H1 (cell line): ENCODE measurements around the gene ARHGAP26. TPM values are rescaled to one million over a fixed set of nuclear protein-coding genes. Genes with fewer than 3 reads are reported as not detected.

Experiments used
- CTCF ChIA-PET: fragments of 300-600 bp; sonication (Branson Sonifier 250); formaldehyde crosslinking; loops from one replicate; lab custom pipeline; 2021; ENCODE audit not compliant: partially characterized antibody; lab: Charles Lee
- POLR2A ChIA-PET: fragments of 300-600 bp; sonication (Branson Sonifier 250); formaldehyde crosslinking; loops from one replicate; lab custom pipeline; 2021; ENCODE audit warnings: inconsistent platforms; ENCODE audit not compliant: partially characterized antibody; lab: Charles Lee
- DNase-seq, 2 experiments: peaks; one replicate each; pipeline versions ENCODE4 v3.0.0 to v3.0.0-alpha.2; 2010 to 2022; ENCODE audit warnings: low spot score in 2 of 2, low read depth in 1 of 2, mixed read lengths in 1 of 2
- FAIRE-seq: peaks from 2 replicates; lab custom pipeline; 2011; peaks lifted over from hg19 to GRCh38; lab: Jason Lieb, UNC
- H2AFZ ChIP-seq: 2 replicates; pipeline ENCODE4 v1.8.1; 2012; ENCODE audit warnings: low read length, inconsistent platforms
- H2AK5ac ChIP-seq: 2 replicates; pipeline ENCODE4 v1.6.1; 2013; ENCODE audit warnings: low read depth, low read length
- H2BK120ac ChIP-seq: replicated peaks from 2 replicates; pipeline ENCODE3; 2013; ENCODE audit warnings: low read depth, low read length, inconsistent platforms
- H2BK12ac ChIP-seq: 2 replicates; pipeline ENCODE4 v1.6.1; 2013; ENCODE audit warnings: low read depth, low read length
- H2BK15ac ChIP-seq: 2 replicates; pipeline ENCODE4 v1.6.1; 2013; ENCODE audit warnings: low read length
- H2BK20ac ChIP-seq: 2 replicates; pipeline ENCODE4 v1.6.1; 2013; ENCODE audit warnings: low read length
- H2BK5ac ChIP-seq: 2 replicates; pipeline ENCODE4 v1.6.1; 2013; ENCODE audit warnings: low read depth, low read length
- H3K14ac ChIP-seq: 2 replicates; pipeline ENCODE4 v1.6.1; 2013; ENCODE audit warnings: inconsistent platforms; ENCODE audit not compliant: insufficient read length
- H3K18ac ChIP-seq: 2 replicates; pipeline ENCODE4 v1.6.1; 2013; ENCODE audit warnings: low read length; ENCODE audit errors: extremely low read depth
- H3K23ac ChIP-seq: 2 replicates; pipeline ENCODE4 v1.6.1; 2013; ENCODE audit warnings: inconsistent platforms; ENCODE audit not compliant: insufficient read length
- H3K23me2 ChIP-seq: 2 replicates; pipeline ENCODE4 v1.6.1; 2013; ENCODE audit warnings: low read depth, low read length
- H3K27ac ChIP-seq: 2 replicates; pipeline ENCODE4 v1.6.1; 2011; ENCODE audit warnings: low read depth, low read length, inconsistent platforms
- H3K27me3 ChIP-seq, 4 experiments: replicated peaks in 1 of 4; 1 replicate in 1 of 4; 2 replicates in 3 of 4; pipeline versions ENCODE4 v1.6.1 to v1.8.1; 2011 to 2013; ENCODE audit warnings: low read length in 3 of 4, mild to moderate bottlenecking in 3 of 4, inconsistent platforms in 2 of 4, mixed read lengths in 2 of 4, moderate library complexity in 1 of 4; ENCODE audit not compliant: control insufficient read depth in 3 of 4, insufficient read depth in 3 of 4; ENCODE audit errors: extremely low read depth in 1 of 4
- H3K36me3 ChIP-seq, 4 experiments: 2 replicates each; pipeline versions ENCODE4 v1.6.1 to v1.8.1; 2011 to 2013; ENCODE audit warnings: mild to moderate bottlenecking in 4 of 4, low read length in 3 of 4, moderate library complexity in 2 of 4, control low read depth in 1 of 4, inconsistent platforms in 1 of 4; ENCODE audit not compliant: insufficient read depth in 4 of 4, control insufficient read depth in 2 of 4
- H3K4ac ChIP-seq: replicated peaks from 2 replicates; pipeline ENCODE3; 2013; ENCODE audit warnings: low read length, low read depth, mixed read lengths, inconsistent platforms; ENCODE audit not compliant: insufficient read length
- H3K4me1 ChIP-seq, 4 experiments: replicated peaks in 1 of 4; 1 replicate in 1 of 4; 2 replicates in 3 of 4; pipeline versions ENCODE4 v1.6.1 to v1.8.1; 2011 to 2013; ENCODE audit warnings: low read length in 3 of 4, inconsistent platforms in 2 of 4, mixed read lengths in 1 of 4; ENCODE audit not compliant: insufficient read depth in 4 of 4, control insufficient read depth in 3 of 4
- H3K4me2 ChIP-seq, 2 experiments: 2 replicates each; pipeline versions ENCODE4 v1.6.1 to v1.8.1; 2011 to 2013; ENCODE audit warnings: low read depth in 2 of 2, low read length in 2 of 2, control low read depth in 1 of 2, inconsistent platforms in 1 of 2, mild to moderate bottlenecking in 1 of 2; ENCODE audit not compliant: insufficient read depth in 1 of 2
- H3K4me3 ChIP-seq, 4 experiments: fragments of 200-600, 300-600 bp in 1 of 4; sonication (generic), shearing (Covaris generic), sonication (Bioruptor Twin) in 1 of 4; 2 replicates each; pipeline versions ENCODE4 v1.5.1 to v1.8.1; 2011 to 2016; ENCODE audit warnings: low read length in 4 of 4, low read depth in 3 of 4, control low read depth in 2 of 4, inconsistent platforms in 2 of 4, mild to moderate bottlenecking in 2 of 4, mixed read lengths in 1 of 4, moderate library complexity in 1 of 4; ENCODE audit not compliant: insufficient read depth in 2 of 4; ENCODE audit errors: extremely low read depth in 1 of 4
- H3K56ac ChIP-seq: replicated peaks from 2 replicates; pipeline ENCODE3; 2013; ENCODE audit warnings: low read depth, mild to moderate bottlenecking, mixed read lengths, low read length, inconsistent platforms; ENCODE audit not compliant: insufficient read length
- H3K79me1 ChIP-seq: 2 replicates; pipeline ENCODE4 v1.6.1; 2013; ENCODE audit warnings: low read depth, low read length, control low read depth
- H3K79me2 ChIP-seq, 2 experiments: 2 replicates each; pipeline versions ENCODE4 v1.6.1 to v1.8.1; 2012 to 2013; ENCODE audit warnings: low read length in 2 of 2, mild to moderate bottlenecking in 2 of 2, inconsistent platforms in 1 of 2; ENCODE audit not compliant: insufficient read depth in 2 of 2, control insufficient read depth in 1 of 2
- H3K9ac ChIP-seq, 4 experiments: replicated peaks in 1 of 4; 1 replicate in 1 of 4; 2 replicates in 3 of 4; pipeline versions ENCODE4 v1.6.1 to v1.8.1; 2011 to 2013; ENCODE audit warnings: low read depth in 3 of 4, low read length in 3 of 4, control low read depth in 2 of 4, mild to moderate bottlenecking in 2 of 4, moderate library complexity in 2 of 4, inconsistent platforms in 1 of 4; ENCODE audit errors: extremely low read depth in 1 of 4
- H3K9me3 ChIP-seq, 2 experiments: 2 replicates each; pipeline versions ENCODE4 v1.6.1 to v1.8.1; 2012 to 2013; ENCODE audit warnings: mild to moderate bottlenecking in 2 of 2, moderate library complexity in 2 of 2, control low read depth in 1 of 2, inconsistent platforms in 1 of 2, low read depth in 1 of 2, low read length in 1 of 2, mixed read lengths in 1 of 2; ENCODE audit not compliant: insufficient read depth in 2 of 2
- H4K20me1 ChIP-seq, 2 experiments: replicated peaks in 1 of 2; 2 replicates each; pipeline versions ENCODE3 to v1.8.1; 2011 to 2013; ENCODE audit warnings: inconsistent platforms in 2 of 2, low read length in 2 of 2, mild to moderate bottlenecking in 1 of 2; ENCODE audit not compliant: insufficient read depth in 2 of 2, control insufficient read depth in 1 of 2
- H4K5ac ChIP-seq: 2 replicates; pipeline ENCODE4 v1.6.1; 2013; ENCODE audit warnings: low read length, low read depth, mixed read lengths, inconsistent platforms; ENCODE audit not compliant: insufficient read length
- H4K8ac ChIP-seq: 2 replicates; pipeline ENCODE4 v1.8.0; 2013; ENCODE audit warnings: mild to moderate bottlenecking, moderate library complexity, low read length, inconsistent platforms; ENCODE audit not compliant: insufficient read depth; ENCODE audit errors: extremely low read depth
- H4K91ac ChIP-seq: replicated peaks from 2 replicates; pipeline ENCODE3; 2013; ENCODE audit warnings: low read length, mixed read lengths, inconsistent platforms; ENCODE audit not compliant: insufficient read length
- ASH2L ChIP-seq: fragments of 200-600, 300-600 bp; sonication (generic); IDR thresholded peaks from one replicate; pipeline ENCODE4 v1.7.1; 2017; ENCODE audit warnings: low read length
- CTBP2 ChIP-seq: IDR thresholded peaks from 2 replicates; pipeline ENCODE4 v1.7.0; 2011; ENCODE audit warnings: borderline replicate concordance, mild to moderate bottlenecking, moderate library complexity, mixed read lengths, low read length; ENCODE audit not compliant: insufficient read depth, insufficient read length
- KDM4A ChIP-seq: IDR thresholded peaks from one replicate; pipeline ENCODE4 v1.7.1; 2012; ENCODE audit warnings: low read depth, mild to moderate bottlenecking, moderate library complexity, low read length, inconsistent platforms; ENCODE audit not compliant: severe bottlenecking
- NANOG ChIP-seq: IDR thresholded peaks from 2 replicates; pipeline ENCODE4 v1.6.1; 2011; ENCODE audit warnings: low read length, low read depth, mild to moderate bottlenecking, inconsistent platforms; ENCODE audit not compliant: insufficient read depth, poor library complexity, severe bottlenecking
- RFX5 ChIP-seq: IDR thresholded peaks from 2 replicates; pipeline ENCODE4 v1.6.1; 2011; ENCODE audit warnings: low read depth, low read length, improper control_type of control experiment, borderline replicate concordance
- SIN3A ChIP-seq, 2 experiments: IDR thresholded peaks in 1 of 2; conservative IDR thresholded peaks in 1 of 2; 2 replicates each; pipeline ENCODE4 v1.6.1; 2011 to 2012; ENCODE audit warnings: low read length in 2 of 2, improper control_type of control experiment in 1 of 2, low read depth in 1 of 2, mild to moderate bottlenecking in 1 of 2
- SRF ChIP-seq: IDR thresholded peaks from 2 replicates; pipeline ENCODE4 v1.6.1; 2011; ENCODE audit warnings: mild to moderate bottlenecking, low read depth, low read length, moderate library complexity
- ZNF274 ChIP-seq: IDR thresholded peaks from 2 replicates; pipeline ENCODE4 v1.7.0; 2012; ENCODE audit warnings: low read length, borderline replicate concordance; ENCODE audit errors: extremely low read depth
- WGBS, 2 experiments: shearing (Covaris generic) in 1 of 2; methylation state at CpG; one replicate each; pipeline versions ENCODE4 v1.1.6 to v1.1.7; 2013 to 2015; ENCODE audit warnings: low lambda C conversion rate in 2 of 2, mixed read lengths in 2 of 2, inconsistent platforms in 1 of 2, low coverage in 1 of 2, missing lambda C conversion rate in 1 of 2; ENCODE audit not compliant: insufficient replicate concordance in 2 of 2, insufficient coverage in 1 of 2, insufficient read length in 1 of 2; ENCODE audit errors: extremely low coverage in 1 of 2, missing lambda C conversion rate in 1 of 2; 5-methylcytosine and 5-hydroxymethylcytosine counted together
- polyA plus RNA-seq, 7 experiments: library from polyadenylated mRNA; depleted of rRNA in 3 of 7; stranded (reverse) in 5 of 7; unstranded in 2 of 7; fragments of >200 nt in 5 of 7; fragments of 200-250 nt in 2 of 7; gene quantifications; 1 replicate in 5 of 7; 2 replicates in 1 of 7; 4 replicates in 1 of 7; pipeline versions ENCODE4 v1.2.1 to v1.2.3, GENCODE V29; 2011 to 2013; ENCODE audit warnings: missing spikeins in 2 of 7, mixed read lengths in 2 of 7
- total RNA-seq: library from RNA; stranded (reverse); fragmentation: NEBNext Ultra II Directional; extraction: Animal tissue kit (Norgen Biotek cat#: 25700); gene quantifications from 2 replicates; pipeline ENCODE4 v1.2.1, GENCODE V29; 2021
- TF ChIP-seq, protein P1 (sequence below): IDR thresholded peaks from 2 replicates; pipeline ENCODE4 v1.6.1; 2012; ENCODE audit warnings: inconsistent platforms
- TF ChIP-seq, protein P2 (sequence below): IDR thresholded peaks from 2 replicates; pipeline ENCODE4 v1.6.1; 2012; ENCODE audit warnings: low read length, inconsistent platforms

ARHGAP26 gene
- total and polyA plus RNA-seq, 2 of the 8 experiments (the other 6 are each of a cell fraction or from before 2014, with no cell fraction given): 7.1 to 24.8 TPM

DNA sequence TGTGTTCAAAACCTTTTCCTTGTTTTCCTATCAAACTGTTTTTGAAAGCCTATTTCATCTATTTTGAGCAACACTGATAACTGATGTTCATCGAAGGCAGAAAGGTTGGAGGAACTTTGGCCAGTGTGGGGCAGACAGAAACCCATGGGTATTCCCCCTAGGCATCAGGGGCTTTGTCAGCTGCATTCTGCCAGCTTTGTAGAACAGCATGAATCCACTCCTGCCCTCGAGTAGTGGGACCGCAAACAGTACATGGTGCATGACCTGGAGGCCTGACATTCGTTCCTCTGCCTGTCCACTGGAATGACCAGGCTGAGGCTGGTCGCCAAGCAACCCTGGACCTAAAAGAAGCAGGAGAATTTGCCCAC lies 22.7 kb downstream of the ARHGAP26 start:
- Histone ChIP-seq H3K27ac (no peak overlapping the region), H3K4me3 (no peak overlapping the region), H4K8ac (no peak overlapping the region), H3K27me3 (no peaks in the 10 kb centered on the region), H4K20me1 (peaks cover 4 to 5% of the 10 kb centered on the region in 2 experiments), H2AK5ac (no peak overlapping the region), H3K36me3 (no peaks in the 10 kb centered on the region), H4K91ac (no peak overlapping the region), H3K4me2 (no peak overlapping the region), H2BK12ac (no peak overlapping the region), H4K5ac (no peak overlapping the region), H3K9me3 (no peaks in the 10 kb centered on the region), H2BK15ac (no peak overlapping the region), H3K23me2 (no peaks in the 10 kb centered on the region; the same call in 1 of the 2 replicates), H3K79me2 (peaks cover 0 to 23% of the 10 kb centered on the region in 2 experiments; a peak in 2 of 4 replicates), H3K79me1 (peaks cover 5% of the 10 kb centered on the region; the same call in 1 of the 2 replicates), H2AFZ (no peak overlapping the region), H3K56ac (no peak overlapping the region), H2BK20ac (no peak overlapping the region), H3K4me1 (peaks cover 0 to 10% (median 3%) of the 10 kb centered on the region in 4 experiments; a peak in 4 of 7 replicates), H3K14ac (no peak overlapping the region), H3K18ac (no peak overlapping the region), H3K23ac (no peak overlapping the region), H2BK5ac (no peak overlapping the region), H3K9ac (no peak overlapping the region), H3K4ac (no peak overlapping the region), H2BK120ac (no peak overlapping the region)
- ChIA-PET POLR2A (interaction anchor here (1.7 kb wide), 1 partner anchor 20 kb away, joined by 3 read pairs; no protein-coding TSS in a partner anchor), CTCF (interaction anchor here (0.8 to 1.5 kb wide), 3 partner anchors 9 to 80 kb away, joined by 3 to 5 read pairs (median 3); no protein-coding TSS in a partner anchor)
- DNase-seq (no peak), FAIRE-seq (no peak)
- 87% methylated on average over 5 of the region's 5 CpGs; no CpG with 5 or more reads in 1 of the 2 experiments for WGBS, 2 experiments
- TF ChIP-seq CTBP2 (no peak), SIN3A (conservative IDR thresholded peaks at IDR 0.05 in 1 of 2, IDR thresholded peaks at IDR 0.05 in 1 of 2; ENCODE audit: low read depth in 1 of 2, low read length in 2 of 2) (no peak), RFX5 (no peak), SRF (no peak), KDM4A (no peak), ZNF274 (no peak), NANOG (no peak), ASH2L (no peak)
- TF ChIP-seq, protein P1, sequence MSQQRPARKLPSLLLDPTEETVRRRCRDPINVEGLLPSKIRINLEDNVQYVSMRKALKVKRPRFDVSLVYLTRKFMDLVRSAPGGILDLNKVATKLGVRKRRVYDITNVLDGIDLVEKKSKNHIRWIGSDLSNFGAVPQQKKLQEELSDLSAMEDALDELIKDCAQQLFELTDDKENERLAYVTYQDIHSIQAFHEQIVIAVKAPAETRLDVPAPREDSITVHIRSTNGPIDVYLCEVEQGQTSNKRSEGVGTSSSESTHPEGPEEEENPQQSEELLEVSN: no peak
- TF ChIP-seq, protein P2, sequence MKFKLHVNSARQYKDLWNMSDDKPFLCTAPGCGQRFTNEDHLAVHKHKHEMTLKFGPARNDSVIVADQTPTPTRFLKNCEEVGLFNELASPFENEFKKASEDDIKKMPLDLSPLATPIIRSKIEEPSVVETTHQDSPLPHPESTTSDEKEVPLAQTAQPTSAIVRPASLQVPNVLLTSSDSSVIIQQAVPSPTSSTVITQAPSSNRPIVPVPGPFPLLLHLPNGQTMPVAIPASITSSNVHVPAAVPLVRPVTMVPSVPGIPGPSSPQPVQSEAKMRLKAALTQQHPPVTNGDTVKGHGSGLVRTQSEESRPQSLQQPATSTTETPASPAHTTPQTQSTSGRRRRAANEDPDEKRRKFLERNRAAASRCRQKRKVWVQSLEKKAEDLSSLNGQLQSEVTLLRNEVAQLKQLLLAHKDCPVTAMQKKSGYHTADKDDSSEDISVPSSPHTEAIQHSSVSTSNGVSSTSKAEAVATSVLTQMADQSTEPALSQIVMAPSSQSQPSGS: no peak
